ENCODE results near the gene KIF1B.

KIF1B gene

GRCh38 chr1:10339815-10340214 lies 129.4 kb downstream of the KIF1B start:
- DNase-seq, result no peak

GRCh38 chr1:10340930-10341590 lies 130.7 kb downstream of the KIF1B start:
- DNase-seq, result no peak

- DNase-seq, result no peak
These were observed 136.7 kb downstream of the KIF1B start for GRCh38 chr1:10347109-10347508.

- DNase-seq, result no peak
These were observed 142.9 kb downstream of the KIF1B start for GRCh38 chr1:10353282-10353681.

- DNase-seq, result no peak
These were observed 143.3 kb downstream of the KIF1B start for GRCh38 chr1:10353693-10354092.

GRCh38 chr1:10360045-10360444 lies 149.7 kb downstream of the KIF1B start:
- no peak for DNase-seq

- no peak for DNase-seq
These were observed 151.1 kb downstream of the KIF1B start for GRCh38 chr1:10361515-10361914.

GRCh38 chr1:10368194-10368593 lies 157.8 kb downstream of the KIF1B start:
- no peak for DNase-seq

GRCh38 chr1:10374442-10374860 lies 164.1 kb downstream of the KIF1B start:
- no peak for DNase-seq

- peak; percentile 34 for DNase-seq
These were observed 167.1 kb downstream of the KIF1B start for GRCh38 chr1:10377365-10378029.

- DNase-seq, result no peak
These were observed 167.9 kb downstream of the KIF1B start for GRCh38 chr1:10378081-10378841.

GRCh38 chr1:10379101-10379620 lies 168.8 kb downstream of the KIF1B start:
- no peak for DNase-seq

- no peak for DNase-seq
These were observed 169.3 kb downstream of the KIF1B start for GRCh38 chr1:10379676-10380075.

- no peak for DNase-seq
These were observed 170.4 kb downstream of the KIF1B start for GRCh38 chr1:10380594-10381275.

- no peak for DNase-seq
These were observed 173.3 kb downstream of the KIF1B start for GRCh38 chr1:10383630-10384029.

GRCh38 chr1:10384219-10384618 lies 173.8 kb downstream of the KIF1B start:
- no peak for DNase-seq

GRCh38 chr1:10386761-10387676 lies 176.6 kb downstream of the KIF1B start:
- DNase-seq, result no peak

- no peak for DNase-seq
These were observed 177.5 kb downstream of the KIF1B start for GRCh38 chr1:10387677-10388386.

GRCh38 chr1:10388387-10388715 lies 178.0 kb downstream of the KIF1B start:
- no peak for DNase-seq

GRCh38 chr1:10389271-10389973 lies 179.1 kb downstream of the KIF1B start:
- no peak for DNase-seq

GRCh38 chr1:10396870-10397269 lies 186.5 kb downstream of the KIF1B start:
- no peak for DNase-seq
